Fibroblast of skin of left biceps (primary cell): ENCODE measurements around the gene ARSA.
"Not testable (repeated sequence)": the region's sequence is repeated elsewhere in the genome, so short reads cannot be mapped to it uniquely, and the experiment has no call there.

Source experiments
- DNase-seq, 2 experiments: peaks; one replicate each; pipeline ENCODE4 v3.0.0-alpha.2; 2013; ENCODE audit warnings: low read depth in 2 of 2

The ARSA gene

GRCh38 chr22:50654664-50655063 lies 26.7 kb upstream of the ARSA start:
- DNase-seq = not testable (repeated sequence)

DNA sequence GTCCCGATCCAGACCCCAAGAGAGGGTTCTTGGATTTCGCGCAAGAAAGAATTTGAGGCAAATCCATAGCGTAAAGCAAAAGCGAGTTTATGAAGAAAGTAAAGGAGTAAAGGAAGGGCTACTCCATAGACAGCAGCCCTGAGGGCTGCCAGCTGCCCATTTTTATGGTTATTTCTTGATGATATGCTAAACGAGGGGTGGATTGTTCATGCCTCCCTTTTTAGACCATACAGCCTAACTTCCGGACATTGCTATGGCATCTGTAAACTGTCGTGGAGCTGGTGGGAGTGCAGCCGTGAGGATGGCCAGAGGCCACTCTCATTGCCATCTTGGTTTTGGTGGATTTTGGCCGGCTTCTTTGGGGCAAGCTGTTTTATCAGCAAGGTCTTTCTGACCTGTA lies 25.3 kb upstream of the ARSA start:
- no peak for DNase-seq

- not testable (repeated sequence) for DNase-seq
Observed at GRCh38 chr22:50643821-50644101, 15.8 kb upstream of the ARSA start.

DNA sequence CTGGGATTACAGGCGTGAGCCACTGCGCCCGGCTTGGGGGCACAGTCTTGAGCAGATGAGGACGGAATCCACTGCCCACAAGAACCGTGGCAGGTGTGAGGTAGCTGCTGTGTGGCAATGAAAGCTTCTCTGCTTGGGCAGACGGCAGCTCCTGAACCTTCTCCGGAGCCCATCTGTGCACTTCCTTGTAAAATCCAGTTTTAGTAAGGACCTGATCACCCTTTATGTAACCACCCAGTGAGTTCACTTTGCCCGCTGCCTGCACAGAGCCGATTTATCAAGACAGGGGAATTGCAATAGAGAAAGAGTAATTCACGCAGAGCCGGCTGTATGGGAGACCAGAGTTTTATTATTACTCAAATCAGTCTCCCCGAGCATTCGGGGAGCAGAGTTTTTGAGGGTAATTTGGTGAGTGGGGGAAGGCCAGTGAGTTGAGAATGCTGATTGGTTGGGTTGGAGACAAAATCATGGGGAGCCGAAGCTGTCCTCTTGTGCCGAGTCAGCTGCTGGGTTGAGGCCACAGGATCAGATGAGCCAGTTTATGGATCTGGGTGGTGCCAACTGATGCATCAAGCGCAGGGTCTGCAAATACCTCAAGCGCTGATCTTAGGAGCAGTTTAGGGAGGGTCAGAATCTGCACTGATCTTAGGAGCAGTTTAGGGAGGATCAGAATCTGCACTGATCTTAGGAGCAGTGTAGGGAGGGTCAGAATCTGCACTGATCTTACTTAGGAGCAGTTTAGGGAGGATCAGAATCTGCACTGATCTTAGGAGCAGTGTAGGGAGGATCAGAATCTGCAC lies 15.3 kb upstream of the ARSA start:
- not testable (repeated sequence) for DNase-seq

GRCh38 chr22:50641696-50642607 lies 14.0 kb upstream of the ARSA start:
- DNase-seq = no peak

DNA sequence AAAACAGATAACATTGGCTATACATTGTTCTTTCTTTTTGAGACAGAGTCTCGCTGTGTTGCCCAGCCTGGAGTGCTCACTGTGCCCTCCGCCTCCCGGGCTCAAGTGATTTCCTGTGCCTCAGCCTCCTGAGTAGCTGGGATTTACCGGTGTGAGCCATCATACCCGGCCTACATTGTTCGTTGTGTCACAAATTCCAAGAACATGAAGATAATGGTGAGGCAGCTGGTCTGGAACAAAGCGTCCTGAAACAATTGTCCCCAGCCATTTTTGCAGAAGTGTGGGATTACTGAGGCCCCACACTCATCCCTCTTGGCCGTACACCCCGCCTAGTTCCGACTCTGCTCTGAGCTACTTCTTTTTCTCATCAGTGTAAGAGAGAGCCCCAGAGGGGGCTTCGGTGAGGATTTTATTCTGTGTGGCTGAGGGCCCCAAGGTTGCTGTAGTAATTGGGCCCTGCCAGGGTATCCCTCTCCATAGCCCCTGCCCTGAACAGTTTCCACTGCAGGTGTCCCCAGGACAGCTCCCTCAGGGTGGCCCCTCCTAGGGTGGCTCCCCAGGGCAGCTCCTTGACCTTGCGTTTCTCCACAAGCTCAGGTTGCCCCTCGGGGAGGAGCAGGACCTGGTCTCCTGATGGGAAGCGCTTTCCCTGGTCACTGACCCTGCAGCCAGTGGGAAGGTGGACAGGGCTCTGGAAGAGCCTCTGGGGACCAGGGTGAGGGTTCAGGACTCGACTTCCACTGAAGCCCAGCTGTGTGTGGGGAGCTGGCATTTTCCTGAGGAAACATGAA lies 13.1 kb upstream of the ARSA start:
- DNase-seq = no peak

- not testable (repeated sequence) for DNase-seq
Observed at GRCh38 chr22:50640296-50640695, 12.3 kb upstream of the ARSA start.

DNA sequence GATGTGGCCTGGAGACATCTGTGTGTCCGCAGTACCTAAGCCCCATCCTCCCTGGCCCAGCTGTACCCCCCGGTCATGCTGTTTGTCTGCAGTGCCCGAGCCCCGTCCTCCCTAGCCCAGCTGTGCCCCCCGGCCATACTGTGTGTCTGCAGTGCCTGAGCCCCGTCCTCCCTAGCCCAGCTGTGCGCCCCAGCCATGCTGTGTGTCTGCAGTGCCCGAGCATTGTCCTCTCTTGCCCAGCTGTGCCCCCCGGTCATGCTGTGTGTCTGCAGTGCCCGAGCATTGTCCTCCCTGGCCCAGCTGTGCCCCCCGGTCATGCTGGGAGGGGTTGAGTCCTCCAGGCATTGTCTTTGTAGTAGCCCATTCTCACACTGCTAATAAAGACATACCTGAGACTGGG lies 7.6 kb upstream of the ARSA start:
- no peak for DNase-seq

DNA sequence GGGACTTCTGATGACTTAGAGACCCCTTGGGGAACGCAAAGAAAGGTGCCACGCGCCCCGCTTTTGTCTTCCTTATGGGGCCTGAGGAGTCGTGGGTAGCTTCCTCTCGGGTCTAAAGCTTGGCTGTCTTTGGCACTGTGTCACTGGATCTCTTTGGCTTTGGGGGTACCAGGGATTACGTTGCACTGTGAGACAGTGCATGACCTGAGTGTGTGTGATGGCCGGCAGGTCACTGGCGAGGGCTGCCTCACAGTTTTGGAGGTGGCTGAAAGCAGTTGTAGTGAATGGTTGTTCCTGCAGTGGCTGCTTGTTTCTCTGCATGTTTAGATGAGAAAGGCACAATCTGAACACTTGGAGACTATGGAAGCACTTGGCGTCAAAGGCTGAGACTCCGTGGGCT lies 5.8 kb upstream of the ARSA start:
- DNase-seq = no peak

GRCh38 chr22:50633086-50633485 lies 5.1 kb upstream of the ARSA start:
- no peak for DNase-seq

GRCh38 chr22:50630376-50630775 lies 2.4 kb upstream of the ARSA start:
- no peak for DNase-seq

- DNase-seq = no peak
Observed at GRCh38 chr22:50628543-50629134, 687 bp upstream of the ARSA start.

- no peak for DNase-seq
Observed at GRCh38 chr22:50626850-50627641, 906 bp downstream of the ARSA start.

- DNase-seq = no peak
Observed at GRCh38 chr22:50626314-50626849, 1.6 kb downstream of the ARSA start.

- no peak for DNase-seq
Observed at GRCh38 chr22:50625568-50626313, 2.2 kb downstream of the ARSA start.

DNA sequence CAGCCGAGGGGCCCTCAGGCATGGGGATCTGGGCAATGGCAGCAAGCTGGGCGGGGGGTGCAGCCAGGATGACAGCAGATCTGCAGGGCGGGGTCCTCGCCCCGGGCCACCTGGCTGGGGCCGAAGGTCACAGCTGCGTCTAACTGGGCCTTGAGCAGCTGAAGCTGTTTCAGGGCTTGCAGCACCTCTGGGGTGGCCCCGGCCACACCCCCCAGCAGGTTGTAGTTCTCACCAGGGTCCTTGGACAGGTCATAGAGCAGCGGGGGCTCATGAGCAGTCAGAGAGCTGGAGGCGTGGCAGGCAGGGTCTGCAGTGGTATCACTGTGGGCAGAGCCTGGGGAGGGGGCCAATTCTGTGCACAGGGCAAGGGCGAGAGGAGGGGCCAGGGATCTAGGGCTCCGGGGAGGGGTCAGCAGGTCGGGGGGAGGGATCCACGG lies 2.8 kb downstream of the ARSA start:
- no peak for DNase-seq

GRCh38 chr22:50624347-50625130 lies 3.4 kb downstream of the ARSA start:
- no peak for DNase-seq

DNA sequence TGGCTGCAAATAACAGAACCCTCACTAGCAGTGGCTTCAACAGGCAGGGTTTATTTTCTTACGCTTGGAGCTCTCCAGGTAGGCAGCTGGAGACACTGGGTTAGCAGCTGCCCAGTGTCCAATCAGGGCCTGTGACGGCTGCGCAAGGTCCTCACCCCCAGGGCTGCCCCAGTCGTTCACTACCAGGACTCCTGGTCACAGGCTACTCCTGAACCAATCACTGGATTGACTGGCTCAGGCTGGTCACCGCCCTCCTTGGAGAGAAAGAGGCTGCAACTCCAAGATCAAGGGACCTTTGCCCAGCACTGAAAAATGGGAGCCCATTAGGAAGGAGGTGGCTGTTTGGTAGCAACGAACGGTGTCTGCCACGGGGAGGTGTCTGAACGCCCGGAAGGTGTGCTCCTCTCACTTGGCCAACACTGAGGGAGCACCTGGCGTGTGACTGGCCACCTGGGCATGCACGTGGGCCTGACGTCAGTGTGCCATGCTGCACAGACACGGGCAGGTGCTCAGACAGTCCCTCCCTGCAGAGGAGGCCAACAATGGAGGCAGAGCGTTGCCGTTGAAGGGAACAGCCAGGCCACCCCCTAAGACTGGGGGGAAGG lies 5.1 kb downstream of the ARSA start:
- DNase-seq = no peak
